ENCODE measurements around the gene MRPL54.
"Not testable (repeated sequence)": the region's sequence is repeated elsewhere in the genome, so short reads cannot be mapped to it uniquely, and the experiment has no call there.

MRPL54 gene

DNA sequence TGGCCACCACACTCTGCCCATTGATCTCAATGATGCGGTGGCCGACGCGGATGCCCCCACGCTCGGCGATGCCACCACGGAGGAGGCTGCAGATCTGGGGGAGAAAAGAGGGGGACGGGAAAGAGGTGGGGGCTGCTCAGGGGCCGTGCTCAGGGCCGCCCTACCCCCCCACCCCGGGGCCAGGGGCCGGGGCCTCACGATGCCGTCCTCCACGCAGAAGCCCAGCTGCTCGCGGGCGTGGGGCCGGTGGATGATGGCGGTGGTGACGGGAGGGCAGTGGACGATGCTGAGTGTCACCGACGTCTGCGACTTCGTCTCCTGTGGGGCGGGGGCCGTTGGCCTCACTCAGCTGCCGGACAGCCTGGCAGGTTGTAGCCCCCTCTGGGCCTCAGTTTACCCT is 11.2 kb upstream of the MRPL54 start:
- Histone ChIP-seq H3K4me3 (ENCODE audit: low read length, poor library complexity, severe bottlenecking) (no peak overlapping the region), H3K27me3 (ENCODE audit: insufficient read depth, low read length, poor library complexity, severe bottlenecking) (no peaks in the 10 kb centered on the region), H3K9me3 (ENCODE audit: insufficient read depth, low read depth, low read length) (no peaks in the 10 kb centered on the region), H3K36me3 (ENCODE audit: insufficient read depth, low read length) (no peaks in the 10 kb centered on the region), H3K9me2 (replicated peaks; ENCODE audit: low read depth, low read length) (no peaks in the 10 kb centered on the region), H3K9ac (ENCODE audit: low read depth, low read length, poor library complexity, severe bottlenecking) (no peak overlapping the region), H3K4me2 (ENCODE audit: low read depth, low read length, poor library complexity, severe bottlenecking) (no peak overlapping the region), H3F3A (ENCODE audit: low read depth) (no peaks in the 10 kb centered on the region), H3K79me2 (ENCODE audit: insufficient read depth, low read length) (no peaks in the 10 kb centered on the region), H2AFZ (ENCODE audit: low read length) (no peak overlapping the region), H3K4me1 (ENCODE audit: insufficient read depth, low read length, poor library complexity, severe bottlenecking) (no peaks in the 10 kb centered on the region), H4K20me1 (ENCODE audit: insufficient read depth, low read length, poor library complexity, severe bottlenecking) (no peaks in the 10 kb centered on the region)
- no peak for TF ChIP-seq CTCF (conservative IDR thresholded peaks at IDR 0.05; ENCODE audit: low read length)
- TF ChIP-seq EZH2phosphoT487 (IDR thresholded peaks at IDR 0.05; ENCODE audit: borderline replicate concordance) = no peak

- no peaks in the 10 kb centered on the region for H3K9me2 ChIP-seq (replicated peaks; ENCODE audit: low read depth, low read length)
- no peak overlapping the region for H3K4me2 ChIP-seq (ENCODE audit: low read depth, low read length, poor library complexity, severe bottlenecking)
- no peak overlapping the region for H2AFZ ChIP-seq (ENCODE audit: low read length)
- H3K4me3 ChIP-seq (ENCODE audit: low read length, poor library complexity, severe bottlenecking) = no peak overlapping the region
- 0 out of 2 replicates have a peak, but pooled peaks cover 2% of the 10 kb centered on the region for H3K79me2 ChIP-seq (ENCODE audit: insufficient read depth, low read length)
- no peaks in the 10 kb centered on the region for H3K27me3 ChIP-seq (ENCODE audit: insufficient read depth, low read length, poor library complexity, severe bottlenecking)
- no peaks in the 10 kb centered on the region for H3F3A ChIP-seq (ENCODE audit: low read depth)
- no peaks in the 10 kb centered on the region for H3K36me3 ChIP-seq (ENCODE audit: insufficient read depth, low read length)
- no peaks in the 10 kb centered on the region for H4K20me1 ChIP-seq (ENCODE audit: insufficient read depth, low read length, poor library complexity, severe bottlenecking)
- H3K9ac ChIP-seq (ENCODE audit: low read depth, low read length, poor library complexity, severe bottlenecking) = no peak overlapping the region
- no peaks in the 10 kb centered on the region for H3K4me1 ChIP-seq (ENCODE audit: insufficient read depth, low read length, poor library complexity, severe bottlenecking)
- TF ChIP-seq EZH2phosphoT487 (IDR thresholded peaks at IDR 0.05; ENCODE audit: borderline replicate concordance) (no peak), CTCF (conservative IDR thresholded peaks at IDR 0.05; ENCODE audit: low read length) (no peak)
- H3K9me3 ChIP-seq (ENCODE audit: insufficient read depth, low read depth, low read length) = no peaks in the 10 kb centered on the region
These were observed 10.0 kb upstream of the MRPL54 start for GRCh38 chr19:3752492-3752891.

GRCh38 chr19:3753631-3754410 is 8.7 kb upstream of the MRPL54 start:
- Histone ChIP-seq H3K4me2 (ENCODE audit: low read depth, low read length, poor library complexity, severe bottlenecking) (no peak overlapping the region), H3K9me3 (ENCODE audit: insufficient read depth, low read depth, low read length) (no peaks in the 10 kb centered on the region), H3K9me2 (replicated peaks; ENCODE audit: low read depth, low read length) (no peaks in the 10 kb centered on the region), H3K4me1 (ENCODE audit: insufficient read depth, low read length, poor library complexity, severe bottlenecking) (no peaks in the 10 kb centered on the region), H3F3A (ENCODE audit: low read depth) (no peaks in the 10 kb centered on the region), H3K27me3 (ENCODE audit: insufficient read depth, low read length, poor library complexity, severe bottlenecking) (no peaks in the 10 kb centered on the region), H4K20me1 (ENCODE audit: insufficient read depth, low read length, poor library complexity, severe bottlenecking) (no peaks in the 10 kb centered on the region), H3K36me3 (ENCODE audit: insufficient read depth, low read length) (no peaks in the 10 kb centered on the region), H3K9ac (ENCODE audit: low read depth, low read length, poor library complexity, severe bottlenecking) (no peak overlapping the region), H3K4me3 (ENCODE audit: low read length, poor library complexity, severe bottlenecking) (no peak overlapping the region), H2AFZ (ENCODE audit: low read length) (no peak overlapping the region), H3K79me2 (ENCODE audit: insufficient read depth, low read length) (0 out of 2 replicates have a peak, but pooled peaks cover 6% of the 10 kb centered on the region)
- TF ChIP-seq CTCF (conservative IDR thresholded peaks at IDR 0.05; ENCODE audit: low read length) (no peak), EZH2phosphoT487 (IDR thresholded peaks at IDR 0.05; ENCODE audit: borderline replicate concordance) (no peak)

DNA sequence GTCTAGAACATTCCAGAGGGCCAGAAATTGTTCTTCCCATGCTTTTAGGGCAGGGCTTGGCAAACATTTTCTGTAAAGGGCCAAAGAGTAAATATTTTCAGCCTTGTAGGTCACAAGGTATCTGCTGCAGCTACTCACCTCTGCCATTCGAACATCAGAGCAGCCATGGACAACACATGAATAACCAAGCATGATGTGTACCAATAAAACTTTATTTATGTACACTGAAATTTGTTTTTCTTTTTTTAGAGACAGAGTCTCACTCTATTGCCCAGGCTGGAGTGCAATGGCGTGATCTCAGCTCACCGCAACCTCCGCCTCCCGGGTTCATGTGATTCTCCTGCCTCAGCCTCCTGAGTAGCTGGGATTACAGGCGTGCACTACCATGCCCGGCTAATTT is 4.8 kb upstream of the MRPL54 start:
- not testable (repeated sequence) for H3K9me3 ChIP-seq (ENCODE audit: insufficient read depth, low read depth, low read length); H2AFZ ChIP-seq (ENCODE audit: low read length); H3K9ac ChIP-seq (ENCODE audit: low read depth, low read length, poor library complexity, severe bottlenecking); H3K36me3 ChIP-seq (ENCODE audit: insufficient read depth, low read length); H3K27me3 ChIP-seq (ENCODE audit: insufficient read depth, low read length, poor library complexity, severe bottlenecking); H3K9me2 ChIP-seq (replicated peaks; ENCODE audit: low read depth, low read length); H3K4me3 ChIP-seq (ENCODE audit: low read length, poor library complexity, severe bottlenecking); H4K20me1 ChIP-seq (ENCODE audit: insufficient read depth, low read length, poor library complexity, severe bottlenecking); H3K4me2 ChIP-seq (ENCODE audit: low read depth, low read length, poor library complexity, severe bottlenecking); H3F3A ChIP-seq (ENCODE audit: low read depth)
- Histone ChIP-seq H3K79me2 (ENCODE audit: insufficient read depth, low read length) (peaks cover 31% of the 10 kb centered on the region), H3K4me1 (ENCODE audit: insufficient read depth, low read length, poor library complexity, severe bottlenecking) (peaks cover 19% of the 10 kb centered on the region)

- not testable (repeated sequence) for H3K9me3 ChIP-seq (ENCODE audit: insufficient read depth, low read depth, low read length); H3F3A ChIP-seq (ENCODE audit: low read depth); H3K36me3 ChIP-seq (ENCODE audit: insufficient read depth, low read length); H3K4me3 ChIP-seq (ENCODE audit: low read length, poor library complexity, severe bottlenecking); H3K9me2 ChIP-seq (replicated peaks; ENCODE audit: low read depth, low read length); H4K20me1 ChIP-seq (ENCODE audit: insufficient read depth, low read length, poor library complexity, severe bottlenecking); H3K4me2 ChIP-seq (ENCODE audit: low read depth, low read length, poor library complexity, severe bottlenecking); H2AFZ ChIP-seq (ENCODE audit: low read length); H3K27me3 ChIP-seq (ENCODE audit: insufficient read depth, low read length, poor library complexity, severe bottlenecking); H3K9ac ChIP-seq (ENCODE audit: low read depth, low read length, poor library complexity, severe bottlenecking)
- Histone ChIP-seq H3K4me1 (ENCODE audit: insufficient read depth, low read length, poor library complexity, severe bottlenecking) (peaks cover 22% of the 10 kb centered on the region), H3K79me2 (ENCODE audit: insufficient read depth, low read length) (peaks cover 33% of the 10 kb centered on the region)
These were observed 4.2 kb upstream of the MRPL54 start for GRCh38 chr19:3758297-3758696.

Data from Loucy (cell line).